GM19463 (cell line): ENCODE data around the gene CAPN1.

Experiments used
- ATAC-seq: cut with Tn5 transposase; IDR thresholded peaks from one replicate; pipeline ENCODE4 v1.9.1; 2021; ENCODE audit warnings: mild to moderate bottlenecking, moderate library complexity; ENCODE audit not compliant: unreplicated experiment

CAPN1 gene

GRCh38 chr11:65188486-65188885, 6.8 kb downstream of the CAPN1 start:
- no peak for ATAC-seq

GRCh38 chr11:65189191-65189590, 7.5 kb downstream of the CAPN1 start:
- ATAC-seq = no peak

GRCh38 chr11:65194564-65194963, 12.8 kb downstream of the CAPN1 start:
- no peak for ATAC-seq

- ATAC-seq = no peak
Measured at GRCh38 chr11:65204143-65204542, 22.4 kb downstream of the CAPN1 start.

GRCh38 chr11:65204646-65205601, 23.2 kb downstream of the CAPN1 start:
- ATAC-seq = no peak

- no peak for ATAC-seq
Measured at GRCh38 chr11:65205602-65205967, 23.9 kb downstream of the CAPN1 start.

GRCh38 chr11:65206441-65206841, 24.7 kb downstream of the CAPN1 start:
- no peak for ATAC-seq

- ATAC-seq = no peak
Measured at GRCh38 chr11:65206901-65207300, 25.2 kb downstream of the CAPN1 start.

- no peak for ATAC-seq
Measured at GRCh38 chr11:65207918-65208784, 26.4 kb downstream of the CAPN1 start.

- ATAC-seq = no peak
Measured at GRCh38 chr11:65208785-65209710, 27.3 kb downstream of the CAPN1 start.

- no peak for ATAC-seq
Measured at GRCh38 chr11:65209711-65210360, 28.1 kb downstream of the CAPN1 start.

GRCh38 chr11:65210361-65210731, 28.6 kb downstream of the CAPN1 start:
- ATAC-seq = no peak

GRCh38 chr11:65210748-65211147, 29.0 kb downstream of the CAPN1 start:
- no peak for ATAC-seq

- no peak for ATAC-seq
Measured at GRCh38 chr11:65211293-65212105, 29.8 kb downstream of the CAPN1 start.

- ATAC-seq = no peak
Measured at GRCh38 chr11:65212226-65212801, 30.6 kb downstream of the CAPN1 start.

GRCh38 chr11:65213322-65214211, 31.8 kb downstream of the CAPN1 start:
- no peak for ATAC-seq

GRCh38 chr11:65214212-65214845, 32.6 kb downstream of the CAPN1 start:
- ATAC-seq = no peak
